ENCODE measurements around the gene SNRPD3.
"Not testable (repeated sequence)": the region's sequence is repeated elsewhere in the genome, so short reads cannot be mapped to it uniquely, and the experiment has no call there.

SNRPD3 gene

GRCh38 chr22:24587948-24588347 is 32.1 kb downstream of the SNRPD3 start:
- no peak for DNase-seq (ENCODE audit: insufficient read length, low spot score)
- FAIRE-seq: no peak
- TF ChIP-seq POLR2A (IDR thresholded peaks at IDR 0.05; ENCODE audit: low read depth, low read length): no peak

DNA sequence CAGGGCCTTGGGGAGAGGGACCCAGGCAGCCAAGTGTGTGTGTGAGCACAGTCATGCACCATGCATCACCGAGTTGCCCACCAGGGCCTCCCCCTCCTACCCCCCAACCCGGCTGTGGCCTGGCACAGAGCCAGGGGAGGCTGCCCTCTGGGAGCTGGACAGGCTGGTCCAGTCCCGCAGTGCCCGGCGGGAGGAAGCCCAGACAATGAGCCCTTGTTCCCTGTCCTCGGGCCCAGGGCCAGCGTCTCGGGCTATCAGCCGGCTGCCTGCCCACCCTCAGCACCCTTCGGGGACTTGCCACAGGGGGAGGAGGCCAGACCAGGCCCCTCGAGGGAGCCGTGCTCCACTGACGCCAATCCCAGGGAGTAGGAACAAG is 32.6 kb downstream of the SNRPD3 start:
- TF ChIP-seq POLR2A (IDR thresholded peaks at IDR 0.05; ENCODE audit: low read depth, low read length): no peak
- no peak for FAIRE-seq
- no peak for DNase-seq (ENCODE audit: insufficient read length, low spot score)

DNA sequence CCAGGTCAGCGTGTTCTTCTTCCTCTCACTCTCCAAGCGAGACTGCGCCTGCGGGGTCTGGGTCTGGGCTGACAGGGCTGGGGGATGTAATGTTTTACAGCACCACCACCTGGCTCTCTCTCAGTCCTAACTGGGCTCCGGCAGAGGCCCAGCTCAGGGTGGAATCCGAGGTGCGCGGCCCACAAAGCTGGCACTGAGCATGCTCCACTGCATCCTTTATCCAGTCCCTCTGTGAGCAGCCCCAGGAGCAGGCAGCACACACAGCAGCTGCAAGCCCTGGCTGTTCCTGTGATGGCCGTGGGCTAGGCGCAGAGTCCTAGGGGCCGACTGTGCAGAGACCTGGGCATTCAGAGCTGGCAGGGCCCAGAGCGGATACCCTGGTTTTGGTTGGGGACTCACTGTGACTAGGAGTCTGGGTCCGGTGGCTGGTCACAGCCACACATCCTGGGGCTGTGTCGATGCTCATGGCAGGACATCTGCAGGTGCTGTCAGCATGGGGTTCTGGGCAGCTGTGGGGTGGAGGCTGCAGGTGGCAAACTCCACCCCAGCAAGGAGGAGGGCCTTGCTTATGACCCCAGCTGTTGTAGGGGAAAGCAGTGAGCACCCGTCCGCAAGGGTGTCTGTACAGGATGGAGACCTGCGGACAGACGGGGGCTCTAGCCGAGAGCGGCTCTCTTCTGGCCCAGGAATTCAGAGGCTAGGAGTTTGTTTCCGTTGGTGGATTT is 33.1 kb downstream of the SNRPD3 start:
- FAIRE-seq (no peak), DNase-seq (ENCODE audit: insufficient read length, low spot score) (no peak)
- TF ChIP-seq POLR2A (IDR thresholded peaks at IDR 0.05; ENCODE audit: low read depth, low read length): no peak

DNA sequence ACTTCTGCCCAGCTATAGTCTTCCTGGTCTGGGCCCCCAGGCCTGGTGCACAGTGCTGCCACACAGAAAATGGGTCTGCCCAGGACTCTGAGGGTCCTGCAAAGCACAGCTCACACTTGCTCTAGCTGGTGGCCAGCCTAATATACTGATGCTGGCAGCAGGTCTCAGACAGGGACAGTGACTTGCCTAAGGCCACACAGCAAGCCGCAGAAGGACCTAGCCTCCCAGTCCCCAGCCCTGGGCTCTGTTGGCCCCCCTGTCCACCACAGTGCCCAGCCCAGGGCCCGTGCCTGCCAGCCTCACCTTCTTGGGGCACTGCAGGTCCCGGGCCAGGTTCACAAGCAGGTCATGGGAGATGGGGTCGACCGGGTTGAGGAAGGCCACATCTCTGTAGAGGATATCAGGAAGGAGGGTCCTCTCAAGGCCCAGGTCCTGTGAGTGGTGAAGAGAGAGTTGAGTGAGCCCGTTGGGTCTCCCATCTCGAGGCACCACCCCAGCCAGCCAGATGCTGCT is 33.8 kb downstream of the SNRPD3 start:
- no peak for TF ChIP-seq POLR2A (IDR thresholded peaks at IDR 0.05; ENCODE audit: low read depth, low read length)
- DNase-seq (ENCODE audit: insufficient read length, low spot score): no peak
- no peak for FAIRE-seq

- no peak for TF ChIP-seq POLR2A (IDR thresholded peaks at IDR 0.05; ENCODE audit: low read depth, low read length)
- DNase-seq (ENCODE audit: insufficient read length, low spot score) (no peak), FAIRE-seq (no peak)
These were observed 34.9 kb downstream of the SNRPD3 start for GRCh38 chr22:24590596-24591173.

DNA sequence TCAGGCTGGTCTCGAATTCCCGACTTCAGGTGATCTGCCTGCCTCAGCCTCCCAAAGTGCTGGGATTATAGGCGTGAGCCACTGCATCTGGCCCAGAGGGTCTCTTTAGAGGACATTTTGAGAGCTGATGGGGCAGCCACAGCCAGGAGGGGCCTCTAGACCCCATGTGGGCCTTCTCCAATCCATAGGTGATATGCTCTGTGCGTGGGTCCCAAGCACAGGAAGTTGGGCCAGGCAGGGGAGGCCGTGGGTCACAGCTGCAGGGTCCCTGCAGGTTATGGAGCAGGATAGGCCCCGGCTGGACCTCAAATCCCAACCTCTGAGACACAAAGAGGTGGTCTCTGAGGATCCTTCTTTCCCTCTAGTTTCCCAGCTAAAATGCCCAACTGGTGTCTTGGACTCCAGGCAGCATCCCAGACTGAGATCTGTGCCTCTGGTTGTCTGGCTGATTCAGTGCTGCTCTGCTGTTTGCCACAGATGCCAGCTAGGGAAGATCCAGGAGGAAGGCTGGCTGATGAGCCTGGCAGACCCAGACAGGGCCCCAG is 35.6 kb downstream of the SNRPD3 start:
- no peak for TF ChIP-seq POLR2A (IDR thresholded peaks at IDR 0.05; ENCODE audit: low read depth, low read length)
- FAIRE-seq (no peak), DNase-seq (ENCODE audit: insufficient read length, low spot score) (no peak)

- no peak for FAIRE-seq
- DNase-seq (ENCODE audit: insufficient read length, low spot score): no peak
- TF ChIP-seq POLR2A (IDR thresholded peaks at IDR 0.05; ENCODE audit: low read depth, low read length): no peak
These were observed 36.5 kb downstream of the SNRPD3 start for GRCh38 chr22:24592058-24592850.

DNA sequence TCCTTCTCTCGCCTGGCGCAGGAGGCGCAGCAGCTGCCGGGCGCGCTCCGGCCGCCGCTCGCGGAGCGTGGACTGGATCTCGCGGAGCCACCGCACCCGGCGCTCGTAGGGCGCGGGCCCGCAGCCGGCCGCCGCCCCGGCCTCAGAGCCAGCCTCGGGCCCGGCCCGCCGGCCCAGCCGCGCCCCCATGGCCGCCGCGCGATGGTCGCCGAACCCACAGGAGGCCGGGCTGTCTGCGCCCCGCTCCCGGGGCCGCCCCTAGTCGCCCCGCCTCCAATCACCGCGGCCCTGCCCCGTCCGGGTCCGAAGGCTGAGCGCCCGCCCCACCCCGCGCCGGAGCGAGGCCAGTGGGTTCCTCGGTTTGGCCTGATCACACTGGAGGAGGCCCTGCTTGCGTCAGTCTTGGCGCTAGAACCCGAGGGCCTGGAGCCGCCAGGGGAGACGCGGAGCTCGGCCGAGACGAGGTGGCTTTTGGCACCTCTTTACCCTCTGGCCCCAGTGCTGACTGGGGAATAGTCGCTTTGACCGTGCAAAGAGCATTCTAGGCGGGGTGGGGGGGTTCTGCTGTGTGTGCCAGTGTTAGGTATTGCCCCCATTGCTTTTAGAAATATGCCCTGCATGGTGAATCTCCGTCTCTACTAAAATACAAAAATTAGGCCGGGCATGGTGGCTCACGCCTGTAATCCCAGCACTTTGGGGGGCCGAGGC is 37.2 kb downstream of the SNRPD3 start, which contains the start of gene LRRC75B:
Gene LRRC75B, minus strand, starts transcription at position 223 of the 708 bp plus-strand sequence. Its CDS starts 34 bp downstream, at position 189.
- TF ChIP-seq POLR2A (IDR thresholded peaks at IDR 0.05; ENCODE audit: low read depth, low read length): peak; percentile 33; the same call in 1 of the 2 replicates
- peak; percentile 78 for DNase-seq (ENCODE audit: insufficient read length, low spot score)
- no peak for FAIRE-seq

GRCh38 chr22:24593559-24593835 is 37.7 kb downstream of the SNRPD3 start:
- FAIRE-seq: not testable (repeated sequence)

GRCh38 chr22:24593836-24594568 is 38.2 kb downstream of the SNRPD3 start:
- DNase-seq (ENCODE audit: insufficient read length, low spot score) (no peak), FAIRE-seq (no peak)

More at GRCh38 chr22:24593559-24593835, 37.7 kb downstream of the SNRPD3 start:
- not testable (repeated sequence) for DNase-seq (ENCODE audit: insufficient read length, low spot score)

GRCh38 chr22:24594569-24595120 is 38.8 kb downstream of the SNRPD3 start:
- TF ChIP-seq POLR2A (IDR thresholded peaks at IDR 0.05; ENCODE audit: low read depth, low read length): no peak
- DNase-seq (ENCODE audit: insufficient read length, low spot score) (no peak), FAIRE-seq (no peak)

More at GRCh38 chr22:24593836-24594568, 38.2 kb downstream of the SNRPD3 start:
- no peak for TF ChIP-seq POLR2A (IDR thresholded peaks at IDR 0.05; ENCODE audit: low read depth, low read length)

DNA sequence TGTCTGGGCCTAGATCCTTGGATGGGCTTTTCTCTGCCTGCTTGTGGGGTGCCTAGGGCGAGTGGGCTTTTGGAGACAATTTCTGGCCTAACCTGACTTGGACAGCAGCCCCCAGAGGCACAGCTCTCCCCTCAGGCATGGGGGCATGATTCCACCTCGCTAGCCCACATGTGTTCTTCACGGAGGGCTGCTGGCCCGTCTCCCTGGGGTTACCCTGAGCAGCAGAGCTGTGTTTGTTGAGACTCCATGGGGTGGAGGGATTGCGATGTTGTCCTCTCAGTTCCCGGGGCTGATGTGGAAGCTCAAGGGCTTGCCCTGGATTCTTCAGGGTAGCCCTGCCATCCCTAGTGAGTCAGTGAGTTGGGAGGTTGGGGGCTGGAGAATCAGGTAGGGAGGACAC is 39.4 kb downstream of the SNRPD3 start:
- TF ChIP-seq POLR2A (IDR thresholded peaks at IDR 0.05; ENCODE audit: low read depth, low read length): no peak
- DNase-seq (ENCODE audit: insufficient read length, low spot score) (no peak), FAIRE-seq (no peak)

DNA sequence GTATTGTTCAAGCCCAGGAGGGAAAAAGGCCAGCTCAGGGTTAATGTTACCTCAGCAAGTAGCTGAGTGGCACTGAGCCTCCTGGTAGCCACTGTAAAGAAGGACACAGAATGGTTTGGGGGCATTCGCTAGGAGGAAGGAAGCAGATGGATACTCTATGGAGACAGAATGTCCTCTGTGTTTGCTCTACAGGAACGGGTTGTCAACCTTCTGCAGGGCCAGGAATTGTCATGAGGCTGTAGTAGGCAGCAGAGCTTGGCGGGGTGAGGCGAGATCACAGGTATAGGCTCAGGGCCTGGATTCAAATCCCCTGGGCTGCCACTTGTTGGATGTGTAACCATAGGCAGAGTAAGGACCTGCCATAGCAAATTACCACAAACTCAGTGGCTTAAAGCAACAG is 40.1 kb downstream of the SNRPD3 start:
- no peak for DNase-seq (ENCODE audit: insufficient read length, low spot score)
- no peak for TF ChIP-seq POLR2A (IDR thresholded peaks at IDR 0.05; ENCODE audit: low read depth, low read length)
- no peak for FAIRE-seq

DNA sequence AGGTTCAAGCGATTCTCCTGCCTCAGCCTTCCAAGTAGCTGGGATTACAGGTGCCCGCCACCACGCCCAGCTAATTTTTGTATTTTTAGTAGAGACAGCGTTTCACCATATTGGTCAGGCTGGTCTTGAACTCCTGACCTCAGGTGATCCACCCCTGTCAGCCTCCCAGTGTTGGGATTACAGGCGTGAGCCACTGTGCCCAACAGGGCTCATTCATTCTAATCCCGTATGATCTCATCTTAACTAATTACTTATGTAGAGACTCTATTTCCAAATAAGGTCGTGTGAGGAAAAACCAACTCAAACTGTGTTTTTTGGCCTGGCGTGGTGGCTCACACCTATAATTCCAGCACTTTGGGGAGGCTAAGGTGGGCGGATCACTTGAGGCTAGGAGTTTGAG is 41.3 kb downstream of the SNRPD3 start:
- not testable (repeated sequence) for FAIRE-seq

More for the DNA sequence above, 41.3 kb downstream of the SNRPD3 start:
- DNase-seq (ENCODE audit: insufficient read length, low spot score): not testable (repeated sequence)
